B cell (primary cell): ENCODE data around the gene ARL6IP1. TPM values are rescaled to one million over a fixed set of nuclear protein-coding genes. Genes with fewer than 3 reads are reported as not detected.
"Not testable (repeated sequence)": the region's sequence is repeated elsewhere in the genome, so short reads cannot be mapped to it uniquely, and the experiment has no call there.

Experiments
- ATAC-seq: fragments of 200-7000 bp; cut with Tn5 transposase; one replicate; pipeline ENCODE4 v1.10.0; 2021; ENCODE audit warnings: low read depth, mild to moderate bottlenecking, moderate number of reproducible peaks, moderate library complexity
- CTCF ChIA-PET: fragments of 350-600 bp; sonication (Branson Sonifier 250); formaldehyde crosslinking; loops from one replicate; lab custom pipeline; 2021; ENCODE audit warnings: antibody characterized with exemption, inconsistent platforms; lab: Charles Lee
- POLR2A ChIA-PET: fragments of 350-600 bp; sonication (Branson Sonifier 250); formaldehyde crosslinking; loops from one replicate; lab custom pipeline; 2021; ENCODE audit warnings: antibody characterized with exemption; lab: Charles Lee
- DNase-seq: peaks from one replicate; pipeline ENCODE4 v3.0.0; 2013
- H2AFZ ChIP-seq: 2 replicates; pipeline ENCODE4 v1.6.1; 2012; ENCODE audit warnings: mild to moderate bottlenecking, low read depth, low read length; ENCODE audit not compliant: insufficient read depth, poor library complexity, severe bottlenecking
- H3K27ac ChIP-seq, 2 donors: 1 replicate in 1 of 2; 2 replicates in 1 of 2; pipeline ENCODE4 v1.5.1; 2012 to 2013; ENCODE audit warnings: low read length in 2 of 2, mild to moderate bottlenecking in 2 of 2, moderate library complexity in 1 of 2
- H3K27me3 ChIP-seq, 4 experiments: fragments of 200-600 bp in 1 of 4; sonication (generic) in 1 of 4; replicated peaks in 1 of 4; 1 replicate in 2 of 4; 2 replicates in 2 of 4; pipeline versions ENCODE4 v1.6.1 to v1.7.0; 2013 to 2016; ENCODE audit warnings: low read length in 3 of 4, mild to moderate bottlenecking in 2 of 4, mixed read lengths in 1 of 4, moderate library complexity in 1 of 4; ENCODE audit not compliant: insufficient read depth in 4 of 4, control insufficient read depth in 3 of 4; ENCODE audit errors: control extremely low read depth in 1 of 4
- H3K36me3 ChIP-seq, 2 experiments: replicated peaks in 1 of 2; 1 replicate in 1 of 2; 2 replicates in 1 of 2; pipeline versions ENCODE4 v1.6.1 to v1.7.1; 2013; ENCODE audit warnings: low read length in 1 of 2; ENCODE audit not compliant: insufficient read depth in 2 of 2, control insufficient read depth in 1 of 2; ENCODE audit errors: control extremely low read depth in 1 of 2, extremely low read depth in 1 of 2
- H3K4me1 ChIP-seq, 2 donors: fragments of 200-600 bp in 1 of 2; sonication (generic) in 1 of 2; 1 replicate in 1 of 2; 2 replicates in 1 of 2; pipeline versions ENCODE4 v1.5.1 to v1.6.1; 2013 to 2017; ENCODE audit warnings: low read length in 2 of 2; ENCODE audit not compliant: control insufficient read depth in 2 of 2, insufficient read depth in 2 of 2
- H3K4me2 ChIP-seq: replicated peaks from 2 replicates; pipeline ENCODE3; 2012; ENCODE audit warnings: mild to moderate bottlenecking, low read depth, low read length; ENCODE audit not compliant: poor library complexity, severe bottlenecking
- H3K4me3 ChIP-seq, 5 experiments: fragments of 200-600 bp in 1 of 5; sonication (generic) in 1 of 5; 1 replicate in 3 of 5; 2 replicates in 2 of 5; pipeline versions ENCODE4 v1.5.1 to v1.7.0; 2011 to 2016; ENCODE audit warnings: low read length in 4 of 5, mild to moderate bottlenecking in 4 of 5, low read depth in 2 of 5, control low read depth in 1 of 5, moderate library complexity in 1 of 5; ENCODE audit not compliant: insufficient read depth in 1 of 5; ENCODE audit errors: control extremely low read depth in 1 of 5, extremely low read depth in 1 of 5
- H3K79me2 ChIP-seq: fragments of 200-600 bp; sonication (generic); one replicate; pipeline ENCODE4 v1.6.0; 2016; ENCODE audit warnings: low read length; ENCODE audit not compliant: control insufficient read depth, insufficient read depth
- H3K9ac ChIP-seq: fragments of 200-600 bp; sonication (generic); 2 replicates; pipeline ENCODE4 v1.6.1; 2017; ENCODE audit warnings: mild to moderate bottlenecking, low read length, moderate library complexity
- H3K9me3 ChIP-seq, 3 donors: one replicate each; pipeline versions ENCODE4 v1.6.1 to v1.7.1; 2013; ENCODE audit warnings: low read length in 2 of 3; ENCODE audit not compliant: control insufficient read depth in 2 of 3, insufficient read depth in 1 of 3; ENCODE audit errors: control extremely low read depth in 1 of 3
- H4K20me1 ChIP-seq: 2 replicates; pipeline ENCODE4 v1.6.0; 2012; ENCODE audit warnings: mild to moderate bottlenecking, low read length; ENCODE audit not compliant: insufficient read depth, control insufficient read depth, poor library complexity, severe bottlenecking
- H3K27ac Mint-ChIP-seq: one replicate; pipeline ENCODE4 v1.8.0; 2021; ENCODE audit warnings: mixed read lengths
- H3K27me3 Mint-ChIP-seq: one replicate; pipeline ENCODE4 v1.8.0; 2021; ENCODE audit warnings: mixed read lengths
- H3K4me1 Mint-ChIP-seq: one replicate; pipeline ENCODE4 v1.8.0; 2021; ENCODE audit warnings: mixed read lengths
- H3K4me3 Mint-ChIP-seq: one replicate; pipeline ENCODE4 v1.8.0; 2021; ENCODE audit warnings: mixed read lengths
- H3K9me3 Mint-ChIP-seq: one replicate; pipeline ENCODE4 v1.8.0; 2022; ENCODE audit warnings: mixed read lengths; ENCODE audit not compliant: insufficient read depth
- CTCF ChIP-seq: fragments of 200-600 bp; IDR thresholded peaks from one replicate; pipeline ENCODE4 v1.8.0; 2022; ENCODE audit warnings: antibody characterized with exemption, mild to moderate bottlenecking
- EZH2 ChIP-seq: IDR thresholded peaks from 2 replicates; pipeline ENCODE4 v1.6.1; 2012; ENCODE audit warnings: borderline replicate concordance, low read depth, mild to moderate bottlenecking, moderate library complexity, low read length; ENCODE audit not compliant: insufficient read depth, poor library complexity, severe bottlenecking
- WGBS: methylation state at CpG from one replicate; pipeline ENCODE4 v1.1.5; 2013; ENCODE audit warnings: missing lambda C conversion rate; ENCODE audit not compliant: insufficient coverage; 5-methylcytosine and 5-hydroxymethylcytosine counted together
- intact Hi-C: fragments of 100-400 bp; cut with micrococcal nuclease; formaldehyde crosslinking; loops from one replicate; pipeline ENCODE4 v1.10.0; 2022
- polyA plus RNA-seq: library from polyadenylated mRNA; depleted of rRNA; stranded (reverse); fragments of >200 nt; gene quantifications from 2 replicates; pipeline ENCODE4 v1.2.3, GENCODE V29; 2012
- total RNA-seq, 2 donors: library from RNA; stranded (reverse); fragments of 120-200 nt in 1 of 2; gene quantifications; 1 replicate in 1 of 2; 2 replicates in 1 of 2; pipeline versions ENCODE4 v1.2.3 to v1.2.4, GENCODE V29; 2013 to 2022

ARL6IP1 gene
- total and polyA plus RNA-seq, 2 donors (not counting 1 experiment from before 2014, with no cell fraction given): 52.0 to 109 TPM

DNA sequence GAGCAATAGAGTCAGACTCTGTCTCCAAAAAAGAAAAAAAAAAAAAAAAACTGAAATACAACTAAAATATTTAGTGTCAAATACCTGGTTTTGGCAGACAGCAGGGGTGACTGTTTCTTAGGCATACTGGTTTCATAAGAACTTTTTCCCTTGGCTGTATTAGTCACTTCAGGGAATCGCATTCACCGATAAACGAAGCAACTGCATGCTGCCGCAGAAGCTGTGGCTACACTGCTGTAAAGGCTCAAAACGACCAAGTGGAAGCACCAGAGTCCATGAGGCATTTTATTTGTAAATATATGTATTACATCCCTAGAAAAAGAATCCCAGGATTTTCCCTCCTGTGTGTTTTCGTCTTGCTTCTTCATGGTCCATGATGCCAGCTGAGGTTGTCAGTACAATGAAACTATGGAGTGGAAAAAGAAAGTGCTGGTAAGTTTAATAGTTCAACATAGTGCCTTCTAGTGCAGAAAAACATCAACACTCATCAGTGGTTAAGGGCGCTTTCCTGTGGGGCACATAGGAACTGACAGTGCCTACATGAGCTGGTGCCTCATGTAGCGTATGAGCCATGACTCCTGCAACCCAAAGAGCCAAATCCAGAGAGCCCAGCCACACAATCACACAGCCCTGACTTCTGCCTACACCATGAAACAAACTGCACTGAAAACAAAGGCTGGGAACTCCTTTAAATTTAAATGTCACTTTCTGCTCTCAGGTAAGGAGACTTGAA is 18.5 kb downstream of the ARL6IP1 start:
- peaks cover 6 to 19% of the 10 kb centered on the region in 2 donors for H3K4me1 ChIP-seq
- Mint-ChIP-seq H3K4me1 (peaks cover 26% of the 10 kb centered on the region), H3K9me3 (no peaks in the 10 kb centered on the region), H3K27me3 (no peaks in the 10 kb centered on the region), H3K4me3 (no peak overlapping the region), H3K27ac (peak overlapping the region; percentile 10)
- no peaks in the 10 kb centered on the region for H3K27me3 ChIP-seq
- H3K9ac ChIP-seq: no peak overlapping the region
- DNase-seq: no peak
- no peak for ATAC-seq
- H3K36me3 ChIP-seq: peaks cover 9 to 52% of the 10 kb centered on the region in 2 experiments
- H3K79me2 ChIP-seq: peaks cover 3% of the 10 kb centered on the region
- H3K27ac ChIP-seq: no peak overlapping the region
- TF ChIP-seq CTCF: no peak
- no peak for TF ChIP-seq EZH2
- H3K4me2 ChIP-seq: no peak overlapping the region
- CTCF ChIA-PET: interaction anchor here (1.6 kb wide), 1 partner anchor 19 kb away, joined by 4 read pairs; the partner anchor contains the start of gene ARL6IP1
- intact Hi-C loops: no loop called here
- H3K4me3 ChIP-seq: no peak overlapping the region
- POLR2A ChIA-PET: no interaction called here
- peaks cover 40% of the 10 kb centered on the region for H4K20me1 ChIP-seq
- 88% methylated on average over 2 of the region's 8 CpGs for WGBS
- no peaks in the 10 kb centered on the region for H3K9me3 ChIP-seq
- no peak overlapping the region for H2AFZ ChIP-seq

GRCh38 chr16:18781232-18781631 is 20.1 kb downstream of the ARL6IP1 start:
- H3K4me1 Mint-ChIP-seq: peaks cover 13% of the 10 kb centered on the region
- H3K4me3 ChIP-seq, H3K79me2 ChIP-seq, intact Hi-C loops, H3K27me3 ChIP-seq, H3K4me1 ChIP-seq, H3K9ac ChIP-seq, H3K4me2 ChIP-seq, H3K27ac ChIP-seq, H3K9me3 Mint-ChIP-seq, POLR2A ChIA-PET, H3K4me3 Mint-ChIP-seq, H3K27me3 Mint-ChIP-seq, CTCF ChIA-PET, H3K9me3 ChIP-seq, H2AFZ ChIP-seq, H3K27ac Mint-ChIP-seq, DNase-seq, ATAC-seq: not testable (repeated sequence)
- no CpG with 5 or more reads among the region's 6 CpGs for WGBS
- H3K36me3 ChIP-seq: peaks cover 9 to 36% of the 10 kb centered on the region in 2 experiments
- H4K20me1 ChIP-seq: peaks cover 26% of the 10 kb centered on the region

GRCh38 chr16:18780460-18781026 is 20.8 kb downstream of the ARL6IP1 start:
- H3K9me3 Mint-ChIP-seq, H2AFZ ChIP-seq, H3K4me3 ChIP-seq, CTCF ChIA-PET, H3K4me3 Mint-ChIP-seq, H3K27ac Mint-ChIP-seq, H3K27ac ChIP-seq, POLR2A ChIA-PET, DNase-seq, H3K9me3 ChIP-seq, intact Hi-C loops, H3K4me1 ChIP-seq, H3K27me3 Mint-ChIP-seq, ATAC-seq, H3K9ac ChIP-seq, H3K27me3 ChIP-seq, H3K4me1 Mint-ChIP-seq, H3K79me2 ChIP-seq, H3K4me2 ChIP-seq: not testable (repeated sequence)
- 66% methylated on average over 4 of the region's 8 CpGs for WGBS
- peaks cover 5 to 29% of the 10 kb centered on the region in 2 experiments for H3K36me3 ChIP-seq
- H4K20me1 ChIP-seq: peaks cover 19% of the 10 kb centered on the region
